Endothelial cell of umbilical vein (primary cell): ENCODE results near the gene MPEG1. TPM values are rescaled to one million over a fixed set of nuclear protein-coding genes. Genes with fewer than 3 reads are reported as not detected.

Experiments
- BruUV-seq: library from RNA; stranded (reverse); fragments of 400-500 nt; replicated peaks from 2 replicates; lab custom pipeline; 2021; lab: Mats Ljungman, UMichigan
- CTCF ChIA-PET: fragments of 300-600, 350-600 bp; sonication (Branson Sonifier 250); formaldehyde crosslinking; loops from one replicate; lab custom pipeline; 2021; ENCODE audit warnings: antibody characterized with exemption, inconsistent platforms; lab: Charles Lee
- POLR2A ChIA-PET: fragments of 300-600, 350-600 bp; sonication (Branson Sonifier 250); formaldehyde crosslinking; loops from one replicate; lab custom pipeline; 2021; ENCODE audit warnings: antibody characterized with exemption, inconsistent platforms; lab: Charles Lee
- DNase-seq: peaks from one replicate; pipeline ENCODE4 v3.0.0-alpha.2; 2011; ENCODE audit warnings: low read depth, low spot score
- FAIRE-seq: peaks from 2 replicates; lab custom pipeline; 2011; peaks lifted over from hg19 to GRCh38; lab: Jason Lieb, UNC
- H2AFZ ChIP-seq: 2 replicates; pipeline ENCODE4 v1.6.0; 2012; ENCODE audit warnings: low read depth, low read length, control low read depth, inconsistent platforms
- H3K27ac ChIP-seq: 2 replicates; pipeline ENCODE4 v1.5.1; 2011; ENCODE audit warnings: low read depth, mild to moderate bottlenecking, control low read depth, low read length, moderate library complexity; ENCODE audit not compliant: insufficient read depth
- H3K27me3 ChIP-seq, 2 experiments: 2 replicates each; pipeline versions ENCODE4 v1.6.0 to v1.6.1; 2011; ENCODE audit warnings: low read length in 2 of 2, mixed read lengths in 1 of 2; ENCODE audit not compliant: control insufficient read depth in 2 of 2, insufficient read depth in 2 of 2
- H3K36me3 ChIP-seq, 2 experiments: 2 replicates in 1 of 2; 3 replicates in 1 of 2; pipeline ENCODE4 v1.5.1; 2011; ENCODE audit warnings: low read length in 2 of 2, mild to moderate bottlenecking in 1 of 2, moderate library complexity in 1 of 2; ENCODE audit not compliant: control insufficient read depth in 2 of 2, insufficient read depth in 2 of 2; ENCODE audit errors: extremely low read depth in 1 of 2
- H3K4me1 ChIP-seq: 3 replicates; pipeline ENCODE4 v1.5.1; 2011; ENCODE audit warnings: mild to moderate bottlenecking, low read length; ENCODE audit not compliant: control insufficient read depth, insufficient read depth; ENCODE audit errors: extremely low read depth
- H3K4me2 ChIP-seq: 2 replicates; pipeline ENCODE4 v1.6.1; 2011; ENCODE audit warnings: low read length, control low read depth, mixed read lengths; ENCODE audit not compliant: insufficient read depth
- H3K4me3 ChIP-seq, 3 experiments: fragments of 200-600 bp in 1 of 3; sonication (generic), shearing (Covaris generic) in 1 of 3; replicated peaks in 1 of 3; 2 replicates each; pipeline ENCODE4 v1.5.1; 2011 to 2016; ENCODE audit warnings: control low read depth in 3 of 3, low read length in 3 of 3, mild to moderate bottlenecking in 2 of 3, inconsistent platforms in 1 of 3, low read depth in 1 of 3, moderate library complexity in 1 of 3; ENCODE audit not compliant: insufficient read depth in 1 of 3
- H3K79me2 ChIP-seq: 2 replicates; pipeline ENCODE4 v1.6.0; 2012; ENCODE audit warnings: low read length, inconsistent platforms; ENCODE audit not compliant: control insufficient read depth, insufficient read depth
- H3K9ac ChIP-seq: replicated peaks from 2 replicates; pipeline ENCODE3; 2011; ENCODE audit warnings: low read length, control low read depth; ENCODE audit not compliant: insufficient read depth; ENCODE audit errors: extremely low read depth
- H3K9me1 ChIP-seq: replicated peaks from 3 replicates; pipeline ENCODE4 v1.6.0; 2011; ENCODE audit warnings: mild to moderate bottlenecking, low read length; ENCODE audit not compliant: control insufficient read depth, insufficient read depth; ENCODE audit errors: extremely low read depth
- H3K9me3 ChIP-seq: replicated peaks from 2 replicates; pipeline ENCODE4 v1.5.1; 2012; ENCODE audit warnings: low read length, inconsistent platforms; ENCODE audit not compliant: control insufficient read depth, insufficient read depth
- H4K20me1 ChIP-seq: replicated peaks from 2 replicates; pipeline ENCODE3; 2011; ENCODE audit warnings: mild to moderate bottlenecking, low read length; ENCODE audit not compliant: control insufficient read depth, insufficient read depth; ENCODE audit errors: extremely low read depth
- EZH2 ChIP-seq: IDR thresholded peaks from 2 replicates; pipeline ENCODE4 v1.6.1; 2012; ENCODE audit warnings: borderline replicate concordance, low read depth, mild to moderate bottlenecking, moderate library complexity, low read length, inconsistent platforms; ENCODE audit not compliant: severe bottlenecking
- GATA2 ChIP-seq: IDR thresholded peaks from 2 replicates; pipeline ENCODE4 v1.7.0; 2011; ENCODE audit warnings: low read depth, mild to moderate bottlenecking, moderate library complexity, mixed read lengths, low read length; ENCODE audit not compliant: insufficient read length, insufficient read depth
- JUN ChIP-seq: IDR thresholded peaks from 2 replicates; pipeline ENCODE4 v1.6.1; 2011; ENCODE audit warnings: borderline replicate concordance, low read depth; ENCODE audit not compliant: insufficient read length, insufficient read depth
- MYC ChIP-seq: IDR thresholded peaks from one replicate; pipeline ENCODE4 v1.6.1; 2011; ENCODE audit warnings: mild to moderate bottlenecking, low read depth, low read length
- POLR2A ChIP-seq: IDR thresholded peaks from 2 replicates; pipeline ENCODE4 v1.6.1; 2012; ENCODE audit warnings: low read depth, mild to moderate bottlenecking, control low read depth, low read length
- POLR2AphosphoS5 ChIP-seq: IDR thresholded peaks from 2 replicates; pipeline ENCODE4 v1.6.1; 2012; ENCODE audit warnings: low read depth, mild to moderate bottlenecking, control low read depth, low read length, moderate library complexity; ENCODE audit not compliant: insufficient read depth
- dilution Hi-C: fragments of 300-500 bp; cut with MboI; formaldehyde crosslinking; loops from one replicate; pipeline ENCODE4 v1.15.0; 2019; ENCODE audit warnings: low sequenced_read_pairs; ENCODE audit not compliant: extremely low pct_ligation_motif_present
- intact Hi-C: fragments of 100-400 bp; cut with micrococcal nuclease; formaldehyde crosslinking; loops from one replicate; pipeline ENCODE4 v1.10.0; 2022
- polyA plus RNA-seq, 4 experiments: library from polyadenylated mRNA; depleted of rRNA in 3 of 4; stranded (reverse) in 3 of 4; unstranded in 1 of 4; fragments of >200 nt; gene quantifications; 2 replicates each; pipeline versions ENCODE4 v1.2.1 to v1.2.3, GENCODE V29; 2011 to 2012; ENCODE audit warnings: missing spikeins in 1 of 4
- total RNA-seq: library from RNA; stranded (reverse); gene quantifications from 2 replicates; pipeline ENCODE4 v1.2.3, GENCODE V29; 2021
- TF ChIP-seq, protein P1 (sequence below), 2 donors: IDR thresholded peaks; 1 replicate in 1 of 2; 2 replicates in 1 of 2; pipeline ENCODE4 v1.5.1; 2011; ENCODE audit warnings: low read length in 2 of 2, mild to moderate bottlenecking in 2 of 2, moderate library complexity in 2 of 2, control low read depth in 1 of 2, inconsistent platforms in 1 of 2, low read depth in 1 of 2; ENCODE audit not compliant: insufficient read depth in 1 of 2; ENCODE audit errors: extremely low read depth in 1 of 2
- TF ChIP-seq, protein P2 (sequence below): IDR thresholded peaks from 2 replicates; pipeline ENCODE4 v1.6.1; 2011; ENCODE audit not compliant: insufficient read depth, insufficient read length

The MPEG1 gene
- total and polyA plus RNA-seq, 2 donors (not counting 3 experiments of a cell fraction or from before 2014, with no cell fraction given): not detected

DNA sequence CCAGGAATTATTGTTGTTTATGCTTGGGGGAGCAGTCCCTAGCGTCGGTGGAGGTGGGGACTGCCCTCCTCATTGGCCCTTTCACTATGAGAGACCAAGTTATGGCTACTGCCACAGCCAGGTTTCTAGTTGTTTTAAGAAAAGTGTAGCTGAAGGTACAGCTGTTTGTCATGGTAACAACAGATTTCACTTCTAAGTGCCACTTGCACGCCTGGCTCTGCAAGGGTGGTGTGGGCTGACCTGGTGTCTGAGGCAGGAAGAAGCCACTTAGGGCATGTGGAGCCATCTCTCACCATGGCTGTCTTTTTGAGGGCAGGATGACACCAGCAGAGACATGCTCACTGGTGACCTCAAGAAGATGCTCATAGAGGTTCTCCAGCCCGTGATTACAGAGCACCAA is 46.3 kb upstream of the MPEG1 start:
- TF ChIP-seq, protein P1, sequence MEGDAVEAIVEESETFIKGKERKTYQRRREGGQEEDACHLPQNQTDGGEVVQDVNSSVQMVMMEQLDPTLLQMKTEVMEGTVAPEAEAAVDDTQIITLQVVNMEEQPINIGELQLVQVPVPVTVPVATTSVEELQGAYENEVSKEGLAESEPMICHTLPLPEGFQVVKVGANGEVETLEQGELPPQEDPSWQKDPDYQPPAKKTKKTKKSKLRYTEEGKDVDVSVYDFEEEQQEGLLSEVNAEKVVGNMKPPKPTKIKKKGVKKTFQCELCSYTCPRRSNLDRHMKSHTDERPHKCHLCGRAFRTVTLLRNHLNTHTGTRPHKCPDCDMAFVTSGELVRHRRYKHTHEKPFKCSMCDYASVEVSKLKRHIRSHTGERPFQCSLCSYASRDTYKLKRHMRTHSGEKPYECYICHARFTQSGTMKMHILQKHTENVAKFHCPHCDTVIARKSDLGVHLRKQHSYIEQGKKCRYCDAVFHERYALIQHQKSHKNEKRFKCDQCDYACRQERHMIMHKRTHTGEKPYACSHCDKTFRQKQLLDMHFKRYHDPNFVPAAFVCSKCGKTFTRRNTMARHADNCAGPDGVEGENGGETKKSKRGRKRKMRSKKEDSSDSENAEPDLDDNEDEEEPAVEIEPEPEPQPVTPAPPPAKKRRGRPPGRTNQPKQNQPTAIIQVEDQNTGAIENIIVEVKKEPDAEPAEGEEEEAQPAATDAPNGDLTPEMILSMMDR (IDR thresholded peaks at IDR 0.05; ENCODE audit: extremely low read depth in 1 of 2, insufficient read depth in 1 of 2, low read depth in 1 of 2, low read length in 2 of 2): no peak
- no peak for TF ChIP-seq POLR2A
- TF ChIP-seq POLR2AphosphoS5: no peak
- TF ChIP-seq, protein P2, sequence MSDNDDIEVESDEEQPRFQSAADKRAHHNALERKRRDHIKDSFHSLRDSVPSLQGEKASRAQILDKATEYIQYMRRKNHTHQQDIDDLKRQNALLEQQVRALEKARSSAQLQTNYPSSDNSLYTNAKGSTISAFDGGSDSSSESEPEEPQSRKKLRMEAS: no peak
- TF ChIP-seq GATA2: no peak
- TF ChIP-seq MYC: no peak
- TF ChIP-seq JUN: no peak
- no peak for TF ChIP-seq EZH2
- H3K4me1 ChIP-seq: no peaks in the 10 kb centered on the region
- no peaks in the 10 kb centered on the region for H3K36me3 ChIP-seq
- H3K27ac ChIP-seq: no peak overlapping the region
- intact Hi-C loops: no loop called here
- no peaks in the 10 kb centered on the region for H3K9me1 ChIP-seq
- no peak for DNase-seq
- H3K27me3 ChIP-seq: no peaks in the 10 kb centered on the region
- H3K4me2 ChIP-seq: no peak overlapping the region
- FAIRE-seq: no peak
- no peak overlapping the region for H3K9ac ChIP-seq
- no TSS peak for BruUV-seq
- POLR2A ChIA-PET: no interaction called here
- no peak overlapping the region for H2AFZ ChIP-seq
- CTCF ChIA-PET: no interaction called here
- no peaks in the 10 kb centered on the region for H3K79me2 ChIP-seq
- dilution Hi-C loops: no loop called here
- no peaks in the 10 kb centered on the region for H4K20me1 ChIP-seq
- H3K4me3 ChIP-seq: no peak overlapping the region
- no peaks in the 10 kb centered on the region for H3K9me3 ChIP-seq
